Measurements from ENCODE around the gene TPST1.
"Not testable (repeated sequence)": the region's sequence is repeated elsewhere in the genome, so short reads cannot be mapped to it uniquely, and the experiment has no call there.

The TPST1 gene

DNA sequence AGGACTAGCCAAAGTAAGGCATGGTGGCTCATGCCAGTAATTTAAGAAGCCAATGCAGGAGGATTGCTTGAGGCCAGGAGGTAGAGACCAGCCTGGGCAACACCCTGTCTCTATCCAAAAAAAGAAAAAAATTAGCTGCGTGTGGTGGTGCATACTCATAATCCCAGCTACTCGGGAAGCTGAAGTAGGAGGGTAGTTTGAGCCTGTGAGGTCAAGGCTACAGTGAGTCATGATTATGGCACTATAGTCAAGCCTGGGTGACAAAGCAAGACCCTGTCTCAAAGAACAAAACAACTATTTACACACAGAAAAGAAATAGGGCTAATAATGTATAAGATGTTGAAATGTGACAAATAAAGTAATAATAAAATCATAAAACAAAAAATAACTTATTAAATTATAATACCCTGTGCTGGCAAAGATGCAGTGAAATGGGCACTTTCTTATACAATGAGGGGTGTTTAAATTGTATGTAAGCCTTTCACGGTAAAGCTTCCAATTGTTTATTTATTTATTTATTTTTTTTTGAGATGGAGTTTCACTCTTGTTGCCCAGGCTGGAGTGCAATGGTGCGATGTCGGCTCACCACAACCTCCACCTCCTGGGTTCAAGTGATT is 175.2 kb downstream of the TPST1 start:
- H3K4me3 ChIP-seq (replicated peaks in 1 of 2; ENCODE audit: low read depth in 2 of 2, low read length in 2 of 2): no peak overlapping the region
- DNase-seq (ENCODE audit: low read depth in 2 of 2): peak in 1 of 2 donors; percentile 81
- TF ChIP-seq CTCF (IDR thresholded peaks at IDR 0.05; ENCODE audit: low read depth, low read length): no peak

- not testable (repeated sequence) for DNase-seq (ENCODE audit: low read depth in 2 of 2); H3K4me3 ChIP-seq (replicated peaks in 1 of 2; ENCODE audit: low read depth in 2 of 2, low read length in 2 of 2)
Measured at GRCh38 chr7:66382182-66382923, 177.2 kb downstream of the TPST1 start.

- peak; percentile 53 to 62 for DNase-seq (ENCODE audit: low read depth in 2 of 2)
- not testable (repeated sequence) for H3K4me3 ChIP-seq (replicated peaks in 1 of 2; ENCODE audit: low read depth in 2 of 2, low read length in 2 of 2)
Measured at GRCh38 chr7:66385191-66385905, 180.2 kb downstream of the TPST1 start.

GRCh38 chr7:66395128-66395571 is 190.0 kb downstream of the TPST1 start:
- H3K4me3 ChIP-seq (replicated peaks in 1 of 2; ENCODE audit: low read depth in 2 of 2, low read length in 2 of 2): not testable (repeated sequence)
- peak; percentile 61 to 77 for DNase-seq (ENCODE audit: low read depth in 2 of 2)

DNA sequence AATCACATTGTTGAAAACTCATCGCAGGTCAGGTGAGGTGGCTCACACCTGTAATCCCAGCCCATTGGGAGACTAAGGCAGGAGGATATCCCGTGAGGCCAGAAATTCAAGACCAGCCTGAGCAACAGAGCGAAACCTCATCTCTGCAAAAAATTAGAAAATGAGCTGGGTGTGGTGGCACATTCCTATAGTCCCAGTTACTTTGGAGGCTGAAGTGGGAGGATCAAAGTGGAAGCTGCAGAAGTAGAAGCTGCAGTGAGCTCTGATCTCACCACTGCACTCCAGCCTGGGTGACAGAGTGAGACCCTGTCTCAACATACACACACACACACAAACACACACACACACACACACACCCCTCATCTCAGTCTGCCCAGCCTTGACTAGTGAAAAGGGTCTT is 190.9 kb downstream of the TPST1 start:
- not testable (repeated sequence) for DNase-seq (ENCODE audit: low read depth in 2 of 2)

DNA sequence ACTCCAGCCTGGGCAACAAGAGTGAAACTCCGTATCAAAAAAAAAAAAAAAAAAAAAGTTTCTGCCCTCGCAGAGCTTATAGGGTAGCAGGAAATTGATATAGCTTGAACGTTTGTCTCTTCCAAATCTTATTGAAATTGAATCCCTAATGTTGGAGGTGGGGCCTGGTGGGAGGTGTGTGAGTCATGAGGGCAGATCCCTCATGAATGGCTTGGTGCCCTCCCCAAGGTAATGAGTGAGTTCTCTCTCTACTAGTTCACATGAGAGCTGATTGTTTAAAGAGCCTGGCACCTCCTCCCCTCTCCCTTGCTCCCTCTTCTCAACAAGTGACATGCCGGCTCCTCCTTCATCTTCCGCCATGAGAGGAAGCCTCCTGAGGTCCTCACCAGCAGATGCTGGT is 193.7 kb downstream of the TPST1 start:
- H3K4me3 ChIP-seq (replicated peaks in 1 of 2; ENCODE audit: low read depth in 2 of 2, low read length in 2 of 2): not testable (repeated sequence)
- DNase-seq (ENCODE audit: low read depth in 2 of 2): peak in 1 of 2 donors; percentile 26

More for the DNA sequence above, 190.9 kb downstream of the TPST1 start:
- H3K4me3 ChIP-seq (replicated peaks in 1 of 2; ENCODE audit: low read depth in 2 of 2, low read length in 2 of 2): not testable (repeated sequence)

- no peak overlapping the region for H3K4me3 ChIP-seq (replicated peaks in 1 of 2; ENCODE audit: low read depth in 2 of 2, low read length in 2 of 2)
- no peak for TF ChIP-seq CTCF (IDR thresholded peaks at IDR 0.05; ENCODE audit: low read depth, low read length)
- DNase-seq (ENCODE audit: low read depth in 2 of 2): peak in 1 of 2 donors; percentile 64
Measured at GRCh38 chr7:66399566-66399965, 194.4 kb downstream of the TPST1 start.

DNA sequence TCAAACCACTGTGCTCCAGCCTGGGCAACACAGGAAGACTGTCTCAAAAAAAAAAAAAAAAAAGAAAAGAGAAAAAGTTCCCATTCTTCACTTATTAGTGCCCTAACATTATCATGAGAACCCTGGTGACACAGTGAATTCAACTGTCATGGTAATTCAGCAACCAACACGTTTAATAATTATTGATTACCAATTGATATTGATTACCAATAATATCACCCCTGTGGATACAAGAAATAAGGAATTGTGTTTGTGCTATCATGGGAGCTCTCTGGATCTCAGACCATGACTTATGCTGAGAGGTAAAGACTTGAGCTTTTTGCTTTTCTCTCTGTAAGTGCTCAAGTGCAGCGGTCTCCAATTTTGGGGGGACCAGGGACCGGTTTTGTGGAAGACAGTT is 195.3 kb downstream of the TPST1 start:
- no peak for DNase-seq (ENCODE audit: low read depth in 2 of 2)
- TF ChIP-seq CTCF (IDR thresholded peaks at IDR 0.05; ENCODE audit: low read depth, low read length): no peak

DNA sequence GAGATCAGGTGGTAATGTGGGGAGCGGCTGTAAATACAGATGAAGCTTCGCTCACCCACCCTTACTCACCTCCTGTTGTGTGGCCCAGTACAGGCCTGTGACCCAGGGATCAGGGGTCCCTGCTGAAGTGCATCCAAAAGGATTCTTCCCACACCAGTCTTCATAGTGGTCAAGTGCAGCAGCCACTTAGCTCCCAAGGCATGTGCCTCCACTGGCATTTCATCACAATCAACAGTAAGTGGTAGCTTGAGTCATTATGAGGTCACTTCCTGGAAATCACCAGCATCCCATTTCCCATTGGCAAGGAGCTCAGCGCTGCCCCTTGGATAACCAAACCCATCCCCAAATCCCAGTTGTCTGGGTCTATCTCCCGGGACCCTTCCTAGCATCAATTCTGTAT is 196.0 kb downstream of the TPST1 start:
- DNase-seq (ENCODE audit: low read depth in 2 of 2): peak; percentile 13 to 56

More for the DNA sequence above, 195.3 kb downstream of the TPST1 start:
- no peak overlapping the region for H3K4me3 ChIP-seq (replicated peaks in 1 of 2; ENCODE audit: low read depth in 2 of 2, low read length in 2 of 2)

GRCh38 chr7:66401932-66402331 is 196.8 kb downstream of the TPST1 start:
- DNase-seq (ENCODE audit: low read depth in 2 of 2); H3K4me3 ChIP-seq (replicated peaks in 1 of 2; ENCODE audit: low read depth in 2 of 2, low read length in 2 of 2): not testable (repeated sequence)

More for the DNA sequence above, 196.0 kb downstream of the TPST1 start:
- not testable (repeated sequence) for H3K4me3 ChIP-seq (replicated peaks in 1 of 2; ENCODE audit: low read depth in 2 of 2, low read length in 2 of 2)
